HEK293 (cell line): ENCODE results near the gene CCDC78.
A peak's percentile ranks its signal among the peaks of the same experiment; 100 is the strongest.

Experiments
- GLIS1 ChIP-seq: fragments of 450-650 bp; formaldehyde crosslinking; IDR thresholded peaks from 2 replicates; pipeline ENCODE4 v1.5.1; 2016; ENCODE audit warnings: missing biosample characterization, missing genetic modification characterization
- PRDM2 ChIP-seq: fragments of 450-650 bp; formaldehyde crosslinking; IDR thresholded peaks from 2 replicates; pipeline ENCODE4 v1.5.1; 2016; ENCODE audit warnings: missing biosample characterization, missing genetic modification characterization, borderline replicate concordance
- SALL2 ChIP-seq: fragments of 450-650 bp; formaldehyde crosslinking; IDR thresholded peaks from 2 replicates; pipeline ENCODE4 v1.5.0; 2017; ENCODE audit warnings: missing biosample characterization, mild to moderate bottlenecking, missing genetic modification characterization, borderline replicate concordance
- ZBTB44 ChIP-seq: fragments of 450-650 bp; IDR thresholded peaks from 2 replicates; pipeline ENCODE4 v1.5.1; 2018; ENCODE audit warnings: missing biosample characterization, mild to moderate bottlenecking, missing genetic modification characterization
- ZEB2 ChIP-seq: fragments of 450-650 bp; formaldehyde crosslinking; IDR thresholded peaks from 2 replicates; pipeline ENCODE4 v1.5.1; 2016; ENCODE audit warnings: missing biosample characterization, missing genetic modification characterization
- ZNF121 ChIP-seq: fragments of 450-650 bp; formaldehyde crosslinking; IDR thresholded peaks from 2 replicates; pipeline ENCODE4 v1.5.1; 2016; ENCODE audit warnings: missing biosample characterization, missing genetic modification characterization
- ZNF2 ChIP-seq: fragments of 450-650 bp; formaldehyde crosslinking; IDR thresholded peaks from 2 replicates; pipeline ENCODE4 v1.5.1; 2016; ENCODE audit warnings: missing biosample characterization, missing genetic modification characterization
- ZNF426 ChIP-seq: fragments of 450-650 bp; formaldehyde crosslinking; IDR thresholded peaks from 2 replicates; pipeline ENCODE4 v1.5.1; 2017; ENCODE audit warnings: missing biosample characterization, missing genetic modification characterization, mild to moderate bottlenecking, inconsistent platforms, moderate library complexity
- ZNF48 ChIP-seq: fragments of 450-650 bp; formaldehyde crosslinking; IDR thresholded peaks from 2 replicates; pipeline ENCODE4 v1.5.1; 2016; ENCODE audit warnings: missing biosample characterization, missing genetic modification characterization
- ZNF560 ChIP-seq: fragments of 450-650 bp; formaldehyde crosslinking; IDR thresholded peaks from 2 replicates; pipeline ENCODE4 v1.5.1; 2017; ENCODE audit warnings: missing biosample characterization, missing genetic modification characterization, borderline replicate concordance
- ZNF561 ChIP-seq: fragments of 450-650 bp; IDR thresholded peaks from 2 replicates; pipeline ENCODE4 v1.5.1; 2018; ENCODE audit warnings: missing biosample characterization, missing genetic modification characterization, borderline replicate concordance
- ZNF600 ChIP-seq: fragments of 450-650 bp; formaldehyde crosslinking; IDR thresholded peaks from 2 replicates; pipeline ENCODE4 v1.5.1; 2016; ENCODE audit warnings: missing biosample characterization, missing genetic modification characterization
- ZNF621 ChIP-seq: fragments of 450-650 bp; formaldehyde crosslinking; IDR thresholded peaks from 2 replicates; pipeline ENCODE4 v1.5.1; 2017; ENCODE audit warnings: missing biosample characterization, missing genetic modification characterization
- ZNF645 ChIP-seq: fragments of 450-650 bp; formaldehyde crosslinking; IDR thresholded peaks from 2 replicates; pipeline ENCODE4; 2016; ENCODE audit warnings: missing biosample characterization, missing genetic modification characterization
- ZNF76 ChIP-seq: fragments of 450-650 bp; formaldehyde crosslinking; IDR thresholded peaks from 2 replicates; pipeline ENCODE4; 2016; ENCODE audit warnings: low read depth, missing biosample characterization, missing genetic modification characterization, borderline replicate concordance
- ZNF768 ChIP-seq: fragments of 450-650 bp; formaldehyde crosslinking; IDR thresholded peaks from 2 replicates; pipeline ENCODE4 v1.5.1; 2018; ENCODE audit warnings: missing biosample characterization, mild to moderate bottlenecking, missing genetic modification characterization
- ZNF777 ChIP-seq: fragments of 450-650 bp; formaldehyde crosslinking; IDR thresholded peaks from 2 replicates; pipeline ENCODE4 v1.5.1; 2017; ENCODE audit warnings: missing biosample characterization, missing genetic modification characterization, borderline replicate concordance
- ZNF785 ChIP-seq: fragments of 450-650 bp; formaldehyde crosslinking; IDR thresholded peaks from 2 replicates; pipeline ENCODE4 v1.5.1; 2016; ENCODE audit warnings: missing biosample characterization, missing genetic modification characterization
- ZNF792 ChIP-seq: fragments of 450-650 bp; formaldehyde crosslinking; IDR thresholded peaks from 2 replicates; pipeline ENCODE4 v1.5.1; 2016; ENCODE audit warnings: missing biosample characterization, missing genetic modification characterization
- ZXDB ChIP-seq: fragments of 450-650 bp; formaldehyde crosslinking; IDR thresholded peaks from 2 replicates; pipeline ENCODE4 v1.5.1; 2016; ENCODE audit warnings: missing biosample characterization, missing genetic modification characterization
- TF ChIP-seq, protein P1 (sequence below): fragments of 450-650 bp; formaldehyde crosslinking; IDR thresholded peaks from 2 replicates; pipeline ENCODE4 v1.5.1; 2016; ENCODE audit warnings: missing biosample characterization, missing genetic modification characterization
- TF ChIP-seq, protein P2 (sequence below): fragments of 450-650 bp; formaldehyde crosslinking; IDR thresholded peaks from 2 replicates; pipeline ENCODE4 v1.5.0; 2017; ENCODE audit warnings: missing biosample characterization, missing genetic modification characterization, borderline replicate concordance
- TF ChIP-seq, protein P3 (sequence below): fragments of 450-650 bp; formaldehyde crosslinking; IDR thresholded peaks from 2 replicates; pipeline ENCODE4 v1.5.1; 2017; ENCODE audit warnings: missing biosample characterization, missing genetic modification characterization

Gene CCDC78

GRCh38 chr16:682493-683395 is 43.5 kb downstream of the CCDC78 start (continued):
- TF ChIP-seq, protein P1, sequence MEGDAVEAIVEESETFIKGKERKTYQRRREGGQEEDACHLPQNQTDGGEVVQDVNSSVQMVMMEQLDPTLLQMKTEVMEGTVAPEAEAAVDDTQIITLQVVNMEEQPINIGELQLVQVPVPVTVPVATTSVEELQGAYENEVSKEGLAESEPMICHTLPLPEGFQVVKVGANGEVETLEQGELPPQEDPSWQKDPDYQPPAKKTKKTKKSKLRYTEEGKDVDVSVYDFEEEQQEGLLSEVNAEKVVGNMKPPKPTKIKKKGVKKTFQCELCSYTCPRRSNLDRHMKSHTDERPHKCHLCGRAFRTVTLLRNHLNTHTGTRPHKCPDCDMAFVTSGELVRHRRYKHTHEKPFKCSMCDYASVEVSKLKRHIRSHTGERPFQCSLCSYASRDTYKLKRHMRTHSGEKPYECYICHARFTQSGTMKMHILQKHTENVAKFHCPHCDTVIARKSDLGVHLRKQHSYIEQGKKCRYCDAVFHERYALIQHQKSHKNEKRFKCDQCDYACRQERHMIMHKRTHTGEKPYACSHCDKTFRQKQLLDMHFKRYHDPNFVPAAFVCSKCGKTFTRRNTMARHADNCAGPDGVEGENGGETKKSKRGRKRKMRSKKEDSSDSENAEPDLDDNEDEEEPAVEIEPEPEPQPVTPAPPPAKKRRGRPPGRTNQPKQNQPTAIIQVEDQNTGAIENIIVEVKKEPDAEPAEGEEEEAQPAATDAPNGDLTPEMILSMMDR = peak; percentile 69
- TF ChIP-seq ZNF426 (no peak), ZNF48 (no peak), ZBTB44 (no peak), ZNF777 (tag by site-specific recombination) (no peak), ZNF76 (tag by site-specific recombination) (no peak), ZNF621 (tag by site-specific recombination) (no peak), ZNF792 (no peak), ZNF561 (peak; percentile 20; the same call in 1 of the 2 replicates), ZNF785 (no peak), ZNF600 (tag by site-specific recombination) (peak; percentile 86), SALL2 (tag by site-specific recombination) (no peak), ZNF2 (tag by site-specific recombination) (peak; percentile 56; the same call in 1 of the 2 replicates), ZNF121 (no peak), ZNF560 (tag by site-specific recombination) (no peak), ZNF645 (no peak), ZXDB (peak; percentile 78), GLIS1 (tag by site-specific recombination) (no peak), PRDM2 (tag by site-specific recombination) (peak; percentile 43; the same call in 1 of the 2 replicates), ZEB2 (tag by site-specific recombination) (peak; percentile 66; the same call in 1 of the 2 replicates), ZNF768 (tag by site-specific recombination) (0 out of 2 replicates have a peak, but pooled peaks have one; percentile 2)
- TF ChIP-seq, protein P2, sequence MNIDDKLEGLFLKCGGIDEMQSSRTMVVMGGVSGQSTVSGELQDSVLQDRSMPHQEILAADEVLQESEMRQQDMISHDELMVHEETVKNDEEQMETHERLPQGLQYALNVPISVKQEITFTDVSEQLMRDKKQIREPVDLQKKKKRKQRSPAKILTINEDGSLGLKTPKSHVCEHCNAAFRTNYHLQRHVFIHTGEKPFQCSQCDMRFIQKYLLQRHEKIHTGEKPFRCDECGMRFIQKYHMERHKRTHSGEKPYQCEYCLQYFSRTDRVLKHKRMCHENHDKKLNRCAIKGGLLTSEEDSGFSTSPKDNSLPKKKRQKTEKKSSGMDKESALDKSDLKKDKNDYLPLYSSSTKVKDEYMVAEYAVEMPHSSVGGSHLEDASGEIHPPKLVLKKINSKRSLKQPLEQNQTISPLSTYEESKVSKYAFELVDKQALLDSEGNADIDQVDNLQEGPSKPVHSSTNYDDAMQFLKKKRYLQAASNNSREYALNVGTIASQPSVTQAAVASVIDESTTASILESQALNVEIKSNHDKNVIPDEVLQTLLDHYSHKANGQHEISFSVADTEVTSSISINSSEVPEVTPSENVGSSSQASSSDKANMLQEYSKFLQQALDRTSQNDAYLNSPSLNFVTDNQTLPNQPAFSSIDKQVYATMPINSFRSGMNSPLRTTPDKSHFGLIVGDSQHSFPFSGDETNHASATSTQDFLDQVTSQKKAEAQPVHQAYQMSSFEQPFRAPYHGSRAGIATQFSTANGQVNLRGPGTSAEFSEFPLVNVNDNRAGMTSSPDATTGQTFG (tag by site-specific recombination) = no peak
- TF ChIP-seq, protein P3, sequence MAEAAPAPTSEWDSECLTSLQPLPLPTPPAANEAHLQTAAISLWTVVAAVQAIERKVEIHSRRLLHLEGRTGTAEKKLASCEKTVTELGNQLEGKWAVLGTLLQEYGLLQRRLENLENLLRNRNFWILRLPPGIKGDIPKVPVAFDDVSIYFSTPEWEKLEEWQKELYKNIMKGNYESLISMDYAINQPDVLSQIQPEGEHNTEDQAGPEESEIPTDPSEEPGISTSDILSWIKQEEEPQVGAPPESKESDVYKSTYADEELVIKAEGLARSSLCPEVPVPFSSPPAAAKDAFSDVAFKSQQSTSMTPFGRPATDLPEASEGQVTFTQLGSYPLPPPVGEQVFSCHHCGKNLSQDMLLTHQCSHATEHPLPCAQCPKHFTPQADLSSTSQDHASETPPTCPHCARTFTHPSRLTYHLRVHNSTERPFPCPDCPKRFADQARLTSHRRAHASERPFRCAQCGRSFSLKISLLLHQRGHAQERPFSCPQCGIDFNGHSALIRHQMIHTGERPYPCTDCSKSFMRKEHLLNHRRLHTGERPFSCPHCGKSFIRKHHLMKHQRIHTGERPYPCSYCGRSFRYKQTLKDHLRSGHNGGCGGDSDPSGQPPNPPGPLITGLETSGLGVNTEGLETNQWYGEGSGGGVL (tag by site-specific recombination) = no peak
